Measurements from ENCODE around the gene GRIA4.

Gene GRIA4

GRCh38 chr11:105793092-105793491 lies 183.2 kb downstream of the GRIA4 start:
- DNase-seq, result no peak

DNA sequence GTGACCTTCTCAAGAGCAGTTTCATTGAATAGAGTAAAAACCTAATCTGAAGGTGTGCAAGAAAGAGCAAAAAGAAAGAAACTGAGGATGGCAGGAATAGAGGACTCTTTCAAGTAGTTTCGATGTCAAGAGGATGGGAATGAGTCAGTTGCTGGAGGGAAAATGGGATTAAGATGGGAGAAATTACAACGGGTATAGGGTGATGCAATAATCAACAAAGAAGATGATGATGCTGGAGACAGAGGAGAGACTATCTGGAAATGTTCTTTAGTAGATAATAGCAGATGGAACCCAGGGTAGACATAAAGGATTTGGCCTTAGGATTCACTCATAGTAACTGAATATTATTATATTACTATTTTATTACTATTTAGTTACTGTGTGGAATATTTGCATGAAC lies 189.4 kb downstream of the GRIA4 start:
- DNase-seq, result no peak

DNA sequence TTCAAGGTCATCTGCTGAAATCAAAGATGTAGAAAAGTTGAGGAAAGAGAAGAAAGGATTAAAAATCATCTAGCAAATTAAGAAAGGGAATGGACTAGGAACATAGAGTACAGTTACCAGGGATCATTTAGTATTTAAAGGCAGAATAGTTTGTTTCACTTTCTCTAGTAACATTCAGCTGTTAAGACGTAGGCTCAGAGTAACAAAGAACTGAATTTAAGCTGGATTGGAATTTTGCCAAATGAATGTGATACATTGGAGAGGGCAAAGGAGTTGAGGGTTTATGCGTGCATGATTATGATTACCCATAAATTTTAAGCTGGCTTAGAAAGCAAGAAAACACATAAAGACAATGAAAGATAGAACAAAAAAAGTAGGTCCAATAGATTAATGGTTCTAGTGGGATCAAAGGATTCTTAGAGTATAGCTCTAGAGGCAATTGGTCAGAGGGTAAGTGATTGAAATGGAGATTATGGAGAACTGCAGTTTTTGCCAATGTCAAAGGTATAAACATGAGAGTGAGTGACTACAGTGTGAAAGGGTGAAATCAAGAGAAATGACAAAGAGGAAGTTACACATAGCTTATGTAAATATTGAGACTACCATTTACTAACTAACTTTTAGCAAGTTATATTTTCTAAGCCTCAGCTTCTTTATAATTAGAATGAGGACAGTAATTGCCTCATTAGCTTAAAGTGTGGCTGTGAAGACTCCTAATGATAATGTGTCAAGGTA lies 190.0 kb downstream of the GRIA4 start:
- DNase-seq, result no peak

- no peak for DNase-seq
These were observed 192.5 kb downstream of the GRIA4 start for GRCh38 chr11:105802390-105802789.

- no peak for DNase-seq
These were observed 201.4 kb downstream of the GRIA4 start for GRCh38 chr11:105811242-105811641.

GRCh38 chr11:105821372-105821771 lies 211.5 kb downstream of the GRIA4 start:
- DNase-seq, result no peak

DNA sequence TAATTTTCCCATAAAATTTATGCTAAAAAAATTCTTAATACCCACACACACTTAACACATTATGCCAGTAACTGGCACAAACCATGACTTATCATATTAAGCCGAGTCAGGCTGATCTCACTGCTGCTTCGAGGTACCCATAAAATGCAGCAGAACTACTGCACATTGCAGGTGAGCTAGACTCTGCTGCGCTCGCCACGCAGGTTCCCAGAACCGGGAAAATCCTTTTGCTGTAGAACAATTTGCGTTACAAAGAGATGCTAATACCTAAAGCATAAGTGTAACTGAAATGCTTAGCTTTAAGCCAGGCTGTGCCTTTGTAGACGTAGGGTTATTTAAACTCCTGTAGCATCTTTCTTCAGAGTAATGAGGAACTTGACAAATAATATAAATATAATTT lies 211.9 kb downstream of the GRIA4 start:
- DNase-seq, result no peak

DNA sequence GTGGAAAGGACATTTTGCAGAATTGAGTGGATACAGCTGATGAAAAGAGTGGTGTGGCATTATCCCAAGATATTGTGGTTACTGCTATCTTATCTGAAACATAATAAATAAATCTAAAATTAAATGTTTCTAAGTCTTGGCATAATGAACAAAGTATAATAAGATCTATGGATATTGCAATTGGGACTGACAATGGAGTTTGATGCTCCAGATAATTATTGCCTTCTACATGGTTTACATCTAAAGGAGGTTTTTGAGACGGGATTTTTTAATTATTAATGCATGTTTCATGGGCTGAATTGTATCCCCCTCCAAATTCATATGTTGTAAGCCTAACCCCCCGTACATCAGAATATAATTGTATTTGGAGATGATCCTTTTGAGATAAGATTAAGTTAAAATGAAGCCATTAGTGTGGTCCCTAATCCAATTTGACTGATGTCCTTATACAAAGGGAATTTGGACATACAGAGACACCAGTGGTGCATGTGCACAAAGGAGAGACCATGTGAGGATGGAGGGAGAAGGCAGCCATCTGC lies 213.7 kb downstream of the GRIA4 start:
- no peak for DNase-seq

GRCh38 chr11:105824457-105825013 lies 214.7 kb downstream of the GRIA4 start:
- no peak for DNase-seq

DNA sequence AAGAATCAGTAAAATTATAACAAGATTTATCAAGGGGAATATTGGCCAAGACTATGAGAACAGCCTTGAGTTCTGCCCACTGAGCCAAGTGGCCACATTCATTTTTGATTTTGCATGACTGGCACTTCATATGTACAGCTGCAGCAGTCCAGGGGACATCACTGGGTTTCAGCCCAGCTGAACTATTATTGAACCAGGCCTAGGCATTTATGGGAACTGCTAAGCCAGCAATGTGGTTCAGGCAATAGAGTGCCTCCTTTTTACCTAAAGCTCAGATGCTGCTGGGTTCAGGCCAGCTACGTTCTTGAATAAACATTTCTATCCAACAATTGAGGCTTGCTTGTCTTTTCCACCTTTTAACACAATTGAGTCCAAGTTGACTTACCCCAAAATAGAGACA lies 215.3 kb downstream of the GRIA4 start:
- no peak for DNase-seq

DNA sequence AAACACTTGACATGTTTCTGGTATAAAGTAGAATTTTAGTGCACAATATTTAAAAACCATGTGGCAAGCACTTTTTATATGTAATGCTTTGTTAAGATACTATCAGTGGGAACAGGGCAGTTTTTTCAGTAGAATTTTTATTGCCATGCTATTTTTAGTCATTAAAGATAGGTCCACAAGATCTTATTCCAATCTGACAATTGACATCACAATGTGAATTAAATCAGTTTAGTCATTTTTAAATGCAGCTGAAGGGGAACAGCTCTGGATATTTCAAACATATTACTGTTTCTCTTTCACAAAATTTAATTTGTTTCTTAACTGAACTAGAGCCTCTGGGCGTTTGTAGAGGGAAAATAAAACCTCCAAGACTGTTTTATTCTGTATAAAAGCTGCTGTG lies 218.0 kb downstream of the GRIA4 start:
- DNase-seq, result no peak

GRCh38 chr11:105829084-105829483 lies 219.2 kb downstream of the GRIA4 start:
- no peak for DNase-seq

DNA sequence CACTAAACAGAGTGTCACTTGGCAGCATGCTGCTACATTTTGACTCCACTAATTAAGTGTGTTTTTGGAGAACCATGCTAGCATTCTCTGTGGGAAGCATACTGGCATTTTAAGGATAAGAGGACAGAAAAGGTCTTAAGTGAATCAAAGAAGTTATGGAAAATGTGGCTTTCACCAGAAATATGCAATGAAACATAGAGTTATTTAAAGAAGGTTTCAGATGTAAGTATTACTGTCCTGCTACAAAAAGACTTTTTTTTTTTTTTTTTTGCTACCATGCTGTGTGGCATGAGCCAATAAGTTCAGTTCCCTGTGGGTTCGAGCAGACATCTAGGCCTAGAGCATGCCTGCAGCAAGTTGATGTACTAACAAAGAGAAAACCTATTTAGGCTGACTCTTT lies 224.6 kb downstream of the GRIA4 start:
- no peak for DNase-seq

DNA sequence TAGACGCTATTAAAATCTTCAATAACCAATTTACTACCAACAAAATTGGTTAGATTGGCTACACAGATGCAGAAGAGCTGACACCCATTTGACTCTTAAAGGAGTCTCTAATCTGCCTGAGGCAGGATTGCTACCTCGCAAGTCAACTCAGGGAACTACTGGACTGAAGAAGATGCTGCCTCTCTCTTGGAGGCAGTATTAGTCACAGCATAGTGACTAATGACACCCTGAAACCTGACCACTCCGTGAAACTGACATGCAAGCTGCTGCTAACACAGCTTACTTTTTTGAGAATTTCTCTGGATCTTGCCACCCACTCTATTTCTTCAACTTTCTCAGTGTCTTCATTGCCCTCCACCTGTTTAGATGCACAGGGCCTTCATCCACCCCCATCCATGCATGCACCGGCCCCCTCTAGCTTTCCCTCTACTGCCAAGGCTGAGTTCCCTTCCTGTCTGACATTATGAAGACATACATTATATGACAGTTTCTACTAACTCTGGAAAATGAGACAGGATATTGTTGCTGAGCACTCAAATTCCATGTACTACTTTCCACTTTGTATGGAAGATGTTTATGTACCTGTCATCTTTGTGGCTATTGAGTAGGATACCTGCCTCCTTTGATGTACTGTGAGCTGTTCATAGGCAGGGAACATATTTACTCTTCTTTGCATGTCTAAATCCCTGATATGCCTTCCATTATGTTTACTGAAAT lies 229.0 kb downstream of the GRIA4 start:
- no peak for DNase-seq

GRCh38 chr11:105840391-105840790 lies 230.5 kb downstream of the GRIA4 start:
- DNase-seq, result no peak

GRCh38 chr11:105852403-105852802 lies 242.5 kb downstream of the GRIA4 start:
- no peak for DNase-seq

GRCh38 chr11:105854269-105854668 lies 244.4 kb downstream of the GRIA4 start:
- no peak for DNase-seq

DNA sequence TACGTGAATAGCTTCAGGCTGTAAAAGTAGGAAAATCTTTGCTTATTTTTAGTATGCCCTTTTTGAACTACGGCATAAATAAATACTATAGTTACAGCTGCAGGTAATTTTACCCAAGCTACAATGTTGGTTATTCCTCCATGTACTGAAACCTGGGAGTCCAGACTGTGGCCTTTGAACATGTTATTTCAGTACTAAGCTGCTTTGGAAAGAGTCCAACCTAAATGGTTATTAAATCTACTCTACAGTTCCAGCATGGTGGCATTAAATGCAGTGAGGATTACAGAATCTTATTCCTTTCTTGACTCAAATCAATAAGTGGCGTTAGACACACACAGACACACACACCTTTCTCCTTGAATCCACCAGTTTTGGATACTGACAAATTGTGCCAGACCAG lies 247.1 kb downstream of the GRIA4 start:
- no peak for DNase-seq

GRCh38 chr11:105857728-105858127 lies 247.9 kb downstream of the GRIA4 start:
- no peak for DNase-seq

DNA sequence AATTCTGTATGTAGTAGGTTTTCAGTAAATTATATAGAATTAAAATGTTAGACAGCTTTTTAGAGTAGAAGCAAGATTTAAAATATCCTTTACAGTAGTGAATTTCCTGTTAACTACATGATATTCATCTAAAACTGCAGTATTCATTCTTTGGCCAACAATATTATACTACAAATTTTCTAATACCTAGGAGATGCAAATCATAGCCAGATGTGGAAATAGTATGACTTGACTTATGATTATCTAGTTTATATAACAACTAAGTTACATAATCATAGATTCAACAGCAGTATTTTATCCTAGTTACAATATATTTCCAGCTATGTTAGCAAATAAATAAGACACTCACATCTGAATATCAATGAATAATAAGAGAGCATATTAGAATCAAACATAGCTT lies 249.0 kb downstream of the GRIA4 start:
- no peak for DNase-seq

- no peak for DNase-seq
These were observed 250.2 kb downstream of the GRIA4 start for GRCh38 chr11:105860105-105860504.

- DNase-seq, result no peak
These were observed 251.4 kb downstream of the GRIA4 start for GRCh38 chr11:105861225-105861624.

GRCh38 chr11:105862736-105863367 lies 253.0 kb downstream of the GRIA4 start:
- no peak for DNase-seq

DNA sequence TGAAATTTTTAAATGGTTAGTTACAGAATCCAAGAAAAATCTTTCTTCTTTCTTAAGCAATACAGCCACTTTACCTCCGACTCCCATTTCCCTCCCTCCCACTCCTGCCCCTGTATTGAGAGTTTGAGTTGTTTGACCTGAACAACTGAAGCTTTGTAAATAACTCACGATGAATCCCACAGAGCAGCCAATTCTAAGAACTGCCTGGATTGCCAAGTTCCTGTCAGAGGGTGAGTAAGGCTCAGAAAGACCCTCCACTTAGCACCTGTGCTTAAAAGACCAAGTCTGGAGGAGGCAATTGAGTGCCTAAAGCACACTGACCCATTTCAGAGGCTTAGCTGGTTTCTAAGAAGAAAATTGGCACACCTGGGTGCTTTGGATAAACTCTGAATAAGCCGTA lies 253.7 kb downstream of the GRIA4 start:
- no peak for DNase-seq
